ENCODE results near the gene PTGIS. TPM values are rescaled to one million over a fixed set of nuclear protein-coding genes. Genes with fewer than 3 reads are reported as not detected.
A peak's percentile ranks its signal among the peaks of the same experiment; 100 is the strongest.

The PTGIS gene
- total and polyA plus RNA-seq, 12 donors = 6.5 to 66.8 (median 20.2) TPM

DNA sequence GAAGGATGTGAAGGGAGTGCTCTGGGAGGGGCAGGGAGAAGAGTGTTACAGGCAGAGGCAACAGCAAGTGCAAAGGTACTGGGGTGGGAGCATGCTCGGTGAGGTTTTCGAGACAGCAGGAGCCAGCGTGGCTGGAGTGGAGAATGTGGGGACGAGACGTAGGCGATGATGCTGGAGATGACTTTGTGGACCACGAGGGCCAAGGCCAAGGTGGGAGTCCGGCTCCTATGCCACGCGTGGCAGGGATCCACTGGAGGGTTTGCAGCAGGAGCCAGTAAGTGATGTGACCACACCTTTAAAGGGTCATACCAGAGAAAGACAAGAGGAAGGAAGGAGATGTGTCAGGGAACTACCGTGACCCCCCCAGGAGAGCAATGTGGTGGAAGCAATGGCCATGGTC, 7.3 kb downstream of the PTGIS start:
- Histone ChIP-seq H3K4me3 (no peak overlapping the region), H3K36me3 (no peaks in the 10 kb centered on the region), H3K9me3 (no peaks in the 10 kb centered on the region), H3K4me1 (peaks cover 8 to 72% (median 24%) of the 10 kb centered on the region in 9 donors), H3K27me3 (peaks cover 0 to 11% (median 0%) of the 10 kb centered on the region in 7 donors), H3K27ac (peak overlapping the region in 7 of 10 donors; percentile 23 to 90 (median 68))
- intact Hi-C loops (cut with DNase I) = loop anchor here in 1 of 10 donors (5.0 kb wide), 1 partner anchor 42 kb away; no protein-coding TSS in a partner anchor
- no peak for DNase-seq
- ATAC-seq = no peak
- TF ChIP-seq, protein P1, sequence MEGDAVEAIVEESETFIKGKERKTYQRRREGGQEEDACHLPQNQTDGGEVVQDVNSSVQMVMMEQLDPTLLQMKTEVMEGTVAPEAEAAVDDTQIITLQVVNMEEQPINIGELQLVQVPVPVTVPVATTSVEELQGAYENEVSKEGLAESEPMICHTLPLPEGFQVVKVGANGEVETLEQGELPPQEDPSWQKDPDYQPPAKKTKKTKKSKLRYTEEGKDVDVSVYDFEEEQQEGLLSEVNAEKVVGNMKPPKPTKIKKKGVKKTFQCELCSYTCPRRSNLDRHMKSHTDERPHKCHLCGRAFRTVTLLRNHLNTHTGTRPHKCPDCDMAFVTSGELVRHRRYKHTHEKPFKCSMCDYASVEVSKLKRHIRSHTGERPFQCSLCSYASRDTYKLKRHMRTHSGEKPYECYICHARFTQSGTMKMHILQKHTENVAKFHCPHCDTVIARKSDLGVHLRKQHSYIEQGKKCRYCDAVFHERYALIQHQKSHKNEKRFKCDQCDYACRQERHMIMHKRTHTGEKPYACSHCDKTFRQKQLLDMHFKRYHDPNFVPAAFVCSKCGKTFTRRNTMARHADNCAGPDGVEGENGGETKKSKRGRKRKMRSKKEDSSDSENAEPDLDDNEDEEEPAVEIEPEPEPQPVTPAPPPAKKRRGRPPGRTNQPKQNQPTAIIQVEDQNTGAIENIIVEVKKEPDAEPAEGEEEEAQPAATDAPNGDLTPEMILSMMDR (IDR thresholded peaks at IDR 0.05) = no peak
- WGBS, 2 donors = 80 to 89% methylated on average over 11 of the region's 11 CpGs

DNA sequence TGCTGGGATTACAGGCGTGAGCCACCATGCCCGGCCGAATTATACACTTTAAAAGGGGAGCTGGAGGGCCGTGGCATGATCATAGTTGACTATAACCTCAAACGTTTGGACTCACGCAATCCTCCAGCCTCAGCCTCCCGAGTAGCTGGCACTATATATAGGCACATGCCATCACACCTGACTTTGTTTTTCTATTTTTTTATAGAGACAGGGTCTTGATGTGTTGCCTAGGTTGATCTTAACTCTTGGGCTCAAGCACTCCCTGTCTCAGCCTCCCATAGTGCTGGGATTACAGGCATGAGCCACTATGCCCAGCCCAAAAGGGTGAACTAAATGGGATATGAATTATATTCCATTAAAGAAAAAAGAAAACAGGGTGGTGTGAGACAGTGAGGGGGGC, 7.8 kb downstream of the PTGIS start:
- DNase-seq (no peak), ATAC-seq (no peak)
- H3K27ac ChIP-seq = peak overlapping the region in 6 of 10 donors; percentile 23 to 86 (median 61)
- H3K36me3 ChIP-seq = no peaks in the 10 kb centered on the region
- WGBS, 2 donors = 86 to 94% methylated on average over 7 of the region's 7 CpGs
- TF ChIP-seq, protein P1 (IDR thresholded peaks at IDR 0.05) = no peak
- no peak overlapping the region for H3K4me3 ChIP-seq
- no peaks in the 10 kb centered on the region for H3K9me3 ChIP-seq
- peaks cover 0 to 10% (median 0%) of the 10 kb centered on the region in 7 donors for H3K27me3 ChIP-seq
- peaks cover 8 to 67% (median 24%) of the 10 kb centered on the region in 9 donors for H3K4me1 ChIP-seq
- intact Hi-C loops (cut with DNase I) = loop anchor here in 1 of 10 donors (5.0 kb wide), 1 partner anchor 42 kb away; no protein-coding TSS in a partner anchor

DNA sequence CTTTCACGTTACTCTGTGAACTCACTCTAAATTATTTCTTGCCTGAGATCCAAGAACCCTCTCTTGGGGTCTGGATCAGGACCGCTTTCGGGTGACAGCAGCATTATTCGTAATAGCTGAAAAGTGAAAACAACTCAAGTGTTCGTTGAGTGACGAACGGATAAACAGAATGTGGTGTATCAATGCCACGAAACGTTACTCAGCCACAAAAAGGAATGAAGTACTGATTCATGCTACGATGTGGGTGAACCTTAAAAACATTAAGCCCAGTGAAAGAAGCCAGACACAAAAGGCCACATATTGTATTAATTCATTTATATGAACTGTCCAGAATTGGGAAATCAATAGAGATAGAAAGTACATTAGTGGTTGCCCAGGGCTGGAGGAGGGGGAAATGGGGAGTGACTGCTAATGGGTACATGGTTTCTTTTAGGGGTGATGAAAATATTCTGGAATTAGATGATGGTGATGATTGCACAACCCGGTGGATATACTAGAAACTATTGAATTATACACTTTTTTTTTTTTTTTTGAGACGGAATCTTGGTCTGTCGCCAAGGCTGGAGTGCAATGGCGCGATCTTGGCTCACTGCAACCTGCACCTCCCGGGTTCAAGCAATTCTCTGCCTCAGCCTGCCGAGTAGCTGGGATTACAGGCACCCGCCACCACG, 8.4 kb downstream of the PTGIS start:
- ATAC-seq (peak in 1 of 8 donors; percentile 47), DNase-seq (no peak)
- peaks cover 0 to 10% (median 0%) of the 10 kb centered on the region in 7 donors for H3K27me3 ChIP-seq
- no peak overlapping the region for H3K4me3 ChIP-seq
- intact Hi-C loops (cut with DNase I) = loop anchor here in 2 of 10 donors (5.0 kb wide), 2 partner anchors 33 to 43 kb away; no protein-coding TSS in a partner anchor
- peaks cover 8 to 66% (median 24%) of the 10 kb centered on the region in 9 donors for H3K4me1 ChIP-seq
- TF ChIP-seq, protein P1 (IDR thresholded peaks at IDR 0.05) = no peak
- H3K9me3 ChIP-seq = no peaks in the 10 kb centered on the region
- H3K27ac ChIP-seq = peak overlapping the region in 7 of 10 donors; percentile 26 to 86 (median 48)
- H3K36me3 ChIP-seq = no peaks in the 10 kb centered on the region
- 78 to 80% methylated on average over 19 of the region's 19 CpGs for WGBS, 2 donors

DNA sequence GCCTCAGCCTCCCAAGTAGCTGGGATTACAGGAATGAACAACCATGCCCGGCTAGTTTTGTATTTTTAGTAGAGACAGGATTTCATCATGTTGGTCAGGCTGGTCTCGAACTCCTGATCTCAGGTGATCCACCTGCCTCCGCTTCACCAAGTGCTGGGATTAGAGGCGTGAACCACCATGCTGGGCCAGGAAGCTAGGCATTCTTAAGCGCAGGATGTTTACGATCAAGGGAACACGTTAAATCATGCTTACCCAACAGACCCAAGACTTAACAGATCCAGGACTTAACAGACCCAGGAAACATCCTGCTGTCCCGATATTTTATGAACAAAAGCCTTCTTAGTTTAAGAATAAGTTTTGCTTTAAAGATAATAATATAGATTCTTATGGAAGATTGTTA, 9.1 kb downstream of the PTGIS start:
- Histone ChIP-seq H3K27me3 (peaks cover 0 to 10% (median 0%) of the 10 kb centered on the region in 7 donors), H3K4me3 (no peak overlapping the region), H3K27ac (peak overlapping the region in 6 of 10 donors; percentile 24 to 86 (median 44)), H3K36me3 (no peaks in the 10 kb centered on the region), H3K4me1 (peaks cover 8 to 66% (median 24%) of the 10 kb centered on the region in 9 donors), H3K9me3 (no peaks in the 10 kb centered on the region)
- no peak for ATAC-seq
- no peak for DNase-seq
- 63 to 71% methylated on average over 8 of the region's 8 CpGs for WGBS, 2 donors
- intact Hi-C loops (cut with DNase I) = loop anchor here in 1 of 10 donors (5.0 kb wide), 1 partner anchor 33 kb away; no protein-coding TSS in a partner anchor
- TF ChIP-seq, protein P1 (IDR thresholded peaks at IDR 0.05) = no peak

All from heart right ventricle (tissue), 16 donors.